Fibroblast of lung (primary cell): Measurements from ENCODE around the gene SMYD1. TPM values are rescaled to one million over a fixed set of nuclear protein-coding genes. Genes with fewer than 3 reads are reported as not detected.

Experiments used
- DNase-seq, 2 donors: peaks; one replicate each; pipeline versions ENCODE4 v3.0.0 to v3.0.0-alpha.2; 2010; ENCODE audit warnings: low read depth in 2 of 2
- H2AFZ ChIP-seq: 2 replicates; pipeline ENCODE4 v1.5.1; 2012; ENCODE audit warnings: low read length, control low read depth, inconsistent platforms
- H3K27ac ChIP-seq: 2 replicates; pipeline ENCODE4 v1.5.1; 2011; ENCODE audit warnings: low read length, control low read depth; ENCODE audit not compliant: insufficient read depth
- H3K27me3 ChIP-seq: 2 replicates; pipeline ENCODE4 v1.5.1; 2011; ENCODE audit warnings: mild to moderate bottlenecking, low read length; ENCODE audit not compliant: control insufficient read depth, insufficient read depth
- H3K36me3 ChIP-seq: 2 replicates; pipeline ENCODE4 v1.5.1; 2011; ENCODE audit warnings: low read length; ENCODE audit not compliant: control insufficient read depth, insufficient read depth
- H3K4me1 ChIP-seq: 2 replicates; pipeline ENCODE4 v1.5.1; 2011; ENCODE audit warnings: low read length; ENCODE audit not compliant: control insufficient read depth, insufficient read depth; ENCODE audit errors: extremely low read depth
- H3K4me2 ChIP-seq: 2 replicates; pipeline ENCODE4 v1.5.1; 2011; ENCODE audit warnings: low read length, control low read depth; ENCODE audit not compliant: insufficient read depth; ENCODE audit errors: extremely low read depth
- H3K4me3 ChIP-seq, 4 experiments: fragments of 200-600 bp in 1 of 4; sonication (generic) in 1 of 4; replicated peaks in 1 of 4; 2 replicates each; pipeline ENCODE4 v1.5.1; 2011 to 2016; ENCODE audit warnings: low read length in 4 of 4, low read depth in 3 of 4, mild to moderate bottlenecking in 3 of 4, control low read depth in 2 of 4, inconsistent platforms in 1 of 4, mixed read lengths in 1 of 4; ENCODE audit not compliant: insufficient read depth in 1 of 4; ENCODE audit errors: control extremely low read depth in 1 of 4
- H3K79me2 ChIP-seq: 2 replicates; pipeline ENCODE4 v1.5.1; 2012; ENCODE audit warnings: mild to moderate bottlenecking, low read length, inconsistent platforms; ENCODE audit not compliant: control insufficient read depth, insufficient read depth
- H3K9ac ChIP-seq: 2 replicates; pipeline ENCODE4 v1.5.1; 2011; ENCODE audit warnings: mild to moderate bottlenecking, low read length, control low read depth; ENCODE audit not compliant: insufficient read depth
- H3K9me3 ChIP-seq: 2 replicates; pipeline ENCODE4 v1.5.1; 2012; ENCODE audit warnings: low read depth, low read length; ENCODE audit not compliant: control insufficient read depth, insufficient read depth
- H4K20me1 ChIP-seq: 2 replicates; pipeline ENCODE4 v1.5.1; 2011; ENCODE audit warnings: low read length; ENCODE audit not compliant: control insufficient read depth, insufficient read depth; ENCODE audit errors: extremely low read depth
- CTCF ChIP-seq, 2 donors: IDR thresholded peaks in 1 of 2; conservative IDR thresholded peaks in 1 of 2; 1 replicate in 1 of 2; 2 replicates in 1 of 2; pipeline ENCODE4 v1.5.1; 2011 to 2012; ENCODE audit warnings: low read length in 2 of 2, control low read depth in 1 of 2, inconsistent platforms in 1 of 2, low read depth in 1 of 2, mild to moderate bottlenecking in 1 of 2
- EZH2 ChIP-seq: IDR thresholded peaks from 2 replicates; pipeline ENCODE4 v1.5.1; 2012; ENCODE audit warnings: low read length, control low read depth, mild to moderate bottlenecking; ENCODE audit errors: missing control alignments
- polyA plus RNA-seq, 2 donors: library from polyadenylated mRNA; depleted of rRNA in 1 of 2; stranded (reverse) in 1 of 2; unstranded in 1 of 2; fragments of >200 nt; gene quantifications; 2 replicates each; pipeline ENCODE4 v1.2.1, GENCODE V29; 2011 to 2012; ENCODE audit warnings: missing spikeins in 1 of 2
- total RNA-seq: library from RNA; depleted of rRNA; stranded (reverse); fragments of >200 nt; gene quantifications from 2 replicates; pipeline ENCODE4 v1.2.1, GENCODE V29; 2014

SMYD1 gene
- total and polyA plus RNA-seq, 2 donors (not counting 1 experiment from before 2014, with no cell fraction given): not detected

GRCh38 chr2:88126772-88127637 is 59.4 kb downstream of the SMYD1 start:
- Histone ChIP-seq H2AFZ (no peak overlapping the region), H3K36me3 (no peaks in the 10 kb centered on the region), H3K4me3 (no peak overlapping the region), H3K9me3 (no peaks in the 10 kb centered on the region), H3K4me1 (no peaks in the 10 kb centered on the region), H3K27me3 (peaks cover 5% of the 10 kb centered on the region), H3K79me2 (no peaks in the 10 kb centered on the region), H3K27ac (no peak overlapping the region), H3K9ac (no peak overlapping the region), H4K20me1 (no peaks in the 10 kb centered on the region), H3K4me2 (no peak overlapping the region)
- no peak for DNase-seq
- no peak for TF ChIP-seq EZH2
- no peak for TF ChIP-seq CTCF (conservative IDR thresholded peaks at IDR 0.05 in 1 of 2, IDR thresholded peaks at IDR 0.05 in 1 of 2; ENCODE audit: low read depth in 1 of 2, low read length in 2 of 2)

- Histone ChIP-seq H3K4me2 (no peak overlapping the region), H3K27ac (no peak overlapping the region), H4K20me1 (no peaks in the 10 kb centered on the region), H3K4me3 (no peak overlapping the region), H3K9me3 (no peaks in the 10 kb centered on the region), H3K36me3 (no peaks in the 10 kb centered on the region), H3K4me1 (no peaks in the 10 kb centered on the region), H3K79me2 (no peaks in the 10 kb centered on the region), H3K27me3 (peaks cover 2% of the 10 kb centered on the region), H2AFZ (no peak overlapping the region), H3K9ac (no peak overlapping the region)
- TF ChIP-seq EZH2 (no peak), CTCF (conservative IDR thresholded peaks at IDR 0.05 in 1 of 2, IDR thresholded peaks at IDR 0.05 in 1 of 2; ENCODE audit: low read depth in 1 of 2, low read length in 2 of 2) (no peak)
- no peak for DNase-seq
Observed at GRCh38 chr2:88127638-88127887, 59.9 kb downstream of the SMYD1 start.

DNA sequence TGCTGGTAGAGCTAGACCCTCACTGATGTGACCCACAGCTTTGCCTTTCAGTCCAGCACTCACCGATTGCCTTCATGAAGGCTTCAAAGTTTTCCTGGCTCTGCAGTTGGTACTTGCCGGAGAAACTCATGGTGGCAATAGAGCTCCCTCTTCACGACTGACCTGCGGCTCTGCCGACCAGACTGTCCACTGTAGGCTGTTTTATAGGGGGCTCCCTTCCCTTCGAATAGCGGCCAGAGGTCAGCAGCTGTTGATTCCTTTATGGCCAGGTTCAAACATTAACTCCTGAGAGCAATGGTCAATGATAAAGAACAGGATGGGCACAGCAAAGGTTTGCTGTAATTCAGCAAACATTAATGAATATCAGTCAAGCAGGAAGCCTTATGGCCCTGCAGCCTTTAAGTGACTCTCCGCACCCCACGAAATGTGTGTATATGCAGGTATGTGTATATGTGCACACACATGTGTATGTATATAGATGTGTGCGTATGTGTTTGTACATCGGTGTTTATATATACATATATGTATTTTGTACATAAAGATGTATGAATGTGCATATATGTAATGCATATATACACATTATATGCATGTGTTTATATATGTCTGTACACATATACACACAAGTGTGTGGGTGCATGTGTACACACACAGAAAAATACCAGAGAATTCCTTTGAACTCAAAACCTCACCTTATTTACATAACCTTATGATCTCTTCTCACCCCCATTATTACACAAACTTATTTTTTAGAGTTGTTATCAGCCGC is 60.4 kb downstream of the SMYD1 start, which contains the start of gene FABP1:
TSS of gene FABP1 (minus strand) at position 175 of the 766 bp plus-strand sequence. CDS start at position 130, 45 bp downstream.
- TF ChIP-seq EZH2 (no peak), CTCF (conservative IDR thresholded peaks at IDR 0.05 in 1 of 2, IDR thresholded peaks at IDR 0.05 in 1 of 2; ENCODE audit: low read depth in 1 of 2, low read length in 2 of 2) (no peak)
- no peaks in the 10 kb centered on the region for H3K9me3 ChIP-seq
- no peaks in the 10 kb centered on the region for H3K36me3 ChIP-seq
- no peak within 1 kb of the TSS for H3K9ac ChIP-seq
- no peak for DNase-seq
- H4K20me1 ChIP-seq: no peaks in the 10 kb centered on the region
- H3K4me1 ChIP-seq: no peaks in the 10 kb centered on the region
- H3K79me2 ChIP-seq: no peaks in the 10 kb centered on the region
- H3K27me3 ChIP-seq: peaks cover 2% of the 10 kb centered on the region
- no peak within 1 kb of the TSS for H3K27ac ChIP-seq
- no peak within 1 kb of the TSS for H3K4me2 ChIP-seq
- no peak within 1 kb of the TSS for H3K4me3 ChIP-seq
- no peak within 1 kb of the TSS for H2AFZ ChIP-seq
